Measurements from ENCODE around the gene C1QTNF6.
A peak's percentile ranks its signal among the peaks of the same experiment; 100 is the strongest.

C1QTNF6 gene

DNA sequence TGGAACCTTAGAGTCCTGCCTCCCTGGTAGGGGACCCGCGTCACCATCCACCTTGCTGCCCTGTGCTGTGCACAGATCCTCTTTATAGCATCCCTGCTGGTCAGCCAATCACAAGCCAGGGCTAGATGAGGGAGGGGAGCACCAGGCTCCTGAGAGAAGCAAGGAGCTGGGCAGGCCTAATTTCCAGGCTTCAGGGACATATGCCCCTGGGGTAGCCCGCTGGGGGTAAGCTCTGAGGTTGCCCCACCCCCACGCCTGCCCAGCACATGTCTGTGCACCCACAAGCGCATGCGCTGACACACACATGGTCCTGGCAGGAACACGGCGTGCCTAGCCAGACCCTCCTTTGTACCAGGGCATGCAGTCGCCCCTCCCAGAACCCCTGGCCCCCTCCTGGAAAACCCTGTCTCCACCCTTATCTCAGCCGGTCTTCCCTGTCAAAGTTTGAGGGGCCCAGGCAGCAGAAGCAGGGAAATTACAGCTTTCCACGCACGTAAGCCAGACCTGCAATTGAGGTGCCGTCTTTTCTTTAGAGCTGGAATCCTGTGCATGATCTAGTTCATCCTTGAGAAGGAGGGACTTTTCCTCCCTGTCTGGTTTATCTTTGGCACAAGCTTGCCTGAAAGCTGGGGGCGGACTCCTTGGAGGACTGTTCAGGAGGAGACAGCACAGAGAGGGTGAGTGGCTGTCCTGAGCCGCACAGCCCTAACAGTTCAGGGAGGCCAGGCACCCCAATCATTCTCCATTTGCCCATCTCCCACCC is 22.2 kb upstream of the C1QTNF6 start:
- H3K4me3 ChIP-seq (replicated peaks; ENCODE audit: low read depth, low read length), result no peak overlapping the region
- no peaks in the 10 kb centered on the region for H3K36me3 ChIP-seq (ENCODE audit: control insufficient read depth, insufficient read depth, low read length)
- H3K27me3 ChIP-seq (replicated peaks; ENCODE audit: control insufficient read depth, insufficient read depth, low read length), result no peaks in the 10 kb centered on the region
- TF ChIP-seq, protein P1, sequence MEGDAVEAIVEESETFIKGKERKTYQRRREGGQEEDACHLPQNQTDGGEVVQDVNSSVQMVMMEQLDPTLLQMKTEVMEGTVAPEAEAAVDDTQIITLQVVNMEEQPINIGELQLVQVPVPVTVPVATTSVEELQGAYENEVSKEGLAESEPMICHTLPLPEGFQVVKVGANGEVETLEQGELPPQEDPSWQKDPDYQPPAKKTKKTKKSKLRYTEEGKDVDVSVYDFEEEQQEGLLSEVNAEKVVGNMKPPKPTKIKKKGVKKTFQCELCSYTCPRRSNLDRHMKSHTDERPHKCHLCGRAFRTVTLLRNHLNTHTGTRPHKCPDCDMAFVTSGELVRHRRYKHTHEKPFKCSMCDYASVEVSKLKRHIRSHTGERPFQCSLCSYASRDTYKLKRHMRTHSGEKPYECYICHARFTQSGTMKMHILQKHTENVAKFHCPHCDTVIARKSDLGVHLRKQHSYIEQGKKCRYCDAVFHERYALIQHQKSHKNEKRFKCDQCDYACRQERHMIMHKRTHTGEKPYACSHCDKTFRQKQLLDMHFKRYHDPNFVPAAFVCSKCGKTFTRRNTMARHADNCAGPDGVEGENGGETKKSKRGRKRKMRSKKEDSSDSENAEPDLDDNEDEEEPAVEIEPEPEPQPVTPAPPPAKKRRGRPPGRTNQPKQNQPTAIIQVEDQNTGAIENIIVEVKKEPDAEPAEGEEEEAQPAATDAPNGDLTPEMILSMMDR (IDR thresholded peaks at IDR 0.05; ENCODE audit: insufficient read depth, low read length, poor library complexity, severe bottlenecking), result no peak
- no peak for DNase-seq (ENCODE audit: extremely low read depth, insufficient read length)

DNA sequence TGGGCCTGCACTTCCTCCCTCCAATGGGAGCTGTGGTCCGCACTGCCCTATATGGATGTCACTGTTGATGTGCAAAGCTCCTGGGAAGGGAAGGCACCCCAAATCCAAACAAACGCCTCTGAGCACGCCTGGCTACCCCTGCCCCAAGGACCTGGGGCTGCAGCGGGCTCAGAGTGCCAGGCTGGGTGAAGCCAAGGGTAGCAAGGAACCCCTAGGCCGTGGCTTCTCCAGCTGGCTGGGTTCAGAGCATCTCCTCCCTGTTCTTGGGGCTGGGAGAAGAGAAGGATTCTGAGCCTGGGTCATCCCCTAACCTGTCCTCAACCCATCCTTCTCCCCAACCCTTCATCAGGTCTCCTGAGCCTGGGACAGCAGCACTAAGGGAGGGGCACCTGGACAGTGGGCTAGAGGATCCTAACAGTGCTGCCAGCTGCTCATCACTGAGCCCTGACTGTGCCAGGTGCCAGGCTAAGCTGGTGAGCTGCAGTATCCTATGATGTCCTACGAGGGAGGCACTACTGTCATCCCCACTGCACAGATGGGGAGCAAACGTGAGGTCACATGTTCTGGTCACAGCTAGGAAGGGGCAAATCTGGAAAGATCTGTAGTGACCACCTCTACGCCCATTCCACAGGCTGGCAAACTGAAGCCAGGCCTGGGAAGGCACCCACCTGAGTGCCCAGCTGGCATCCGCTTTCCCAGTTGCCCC is 21.2 kb upstream of the C1QTNF6 start:
- no peaks in the 10 kb centered on the region for H3K27me3 ChIP-seq (replicated peaks; ENCODE audit: control insufficient read depth, insufficient read depth, low read length)
- no peak overlapping the region for H3K4me3 ChIP-seq (replicated peaks; ENCODE audit: low read depth, low read length)
- TF ChIP-seq, protein P1 (IDR thresholded peaks at IDR 0.05; ENCODE audit: insufficient read depth, low read length, poor library complexity, severe bottlenecking), result no peak
- H3K36me3 ChIP-seq (ENCODE audit: control insufficient read depth, insufficient read depth, low read length), result no peaks in the 10 kb centered on the region
- no peak for DNase-seq (ENCODE audit: extremely low read depth, insufficient read length)

DNA sequence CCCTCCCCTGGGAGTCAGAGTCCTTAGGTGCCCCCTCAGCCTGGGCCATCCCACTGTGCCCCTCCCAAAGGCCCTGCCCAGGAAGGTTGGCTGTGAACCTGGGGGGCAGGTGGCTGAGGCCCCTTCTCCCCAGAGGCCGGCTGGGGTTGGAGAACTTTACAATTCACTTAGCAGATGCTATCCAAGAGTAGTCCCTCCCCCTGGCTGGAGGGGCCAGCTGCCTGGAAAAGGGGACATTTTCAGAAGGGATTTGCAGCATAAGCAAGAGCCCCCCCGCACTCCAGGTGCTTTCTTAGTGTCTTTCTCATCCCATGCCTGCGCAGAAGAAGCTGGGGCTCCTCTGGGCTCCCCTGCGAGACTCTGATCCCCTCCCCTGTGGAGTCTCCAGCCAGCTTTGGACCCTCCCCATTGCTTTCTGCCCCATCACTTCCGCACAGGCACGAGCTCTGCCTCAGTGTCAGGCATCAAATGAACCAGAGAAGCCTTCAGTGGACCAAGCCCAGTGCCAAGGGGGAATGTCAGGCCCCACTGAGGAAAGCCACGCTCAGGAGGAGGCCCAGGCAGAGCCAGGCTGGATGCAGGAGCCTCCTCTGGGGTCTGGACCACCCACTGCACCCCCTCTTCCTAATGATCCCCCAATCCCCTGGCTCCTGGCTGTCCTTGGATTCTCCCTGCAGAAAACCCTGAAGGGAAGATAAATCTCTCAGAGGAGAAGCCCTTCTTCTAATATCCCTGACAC is 20.5 kb upstream of the C1QTNF6 start:
- TF ChIP-seq, protein P1 (IDR thresholded peaks at IDR 0.05; ENCODE audit: insufficient read depth, low read length, poor library complexity, severe bottlenecking), result no peak
- Histone ChIP-seq H3K4me3 (replicated peaks; ENCODE audit: low read depth, low read length) (no peak overlapping the region), H3K36me3 (ENCODE audit: control insufficient read depth, insufficient read depth, low read length) (no peaks in the 10 kb centered on the region), H3K27me3 (replicated peaks; ENCODE audit: control insufficient read depth, insufficient read depth, low read length) (no peaks in the 10 kb centered on the region)
- no peak for DNase-seq (ENCODE audit: extremely low read depth, insufficient read length)

GRCh38 chr22:37207981-37208380 is 19.9 kb upstream of the C1QTNF6 start:
- Histone ChIP-seq H3K27me3 (replicated peaks; ENCODE audit: control insufficient read depth, insufficient read depth, low read length) (no peaks in the 10 kb centered on the region), H3K36me3 (ENCODE audit: control insufficient read depth, insufficient read depth, low read length) (no peaks in the 10 kb centered on the region), H3K4me3 (replicated peaks; ENCODE audit: low read depth, low read length) (no peak overlapping the region)
- TF ChIP-seq, protein P1 (IDR thresholded peaks at IDR 0.05; ENCODE audit: insufficient read depth, low read length, poor library complexity, severe bottlenecking), result no peak
- no peak for DNase-seq (ENCODE audit: extremely low read depth, insufficient read length)

DNA sequence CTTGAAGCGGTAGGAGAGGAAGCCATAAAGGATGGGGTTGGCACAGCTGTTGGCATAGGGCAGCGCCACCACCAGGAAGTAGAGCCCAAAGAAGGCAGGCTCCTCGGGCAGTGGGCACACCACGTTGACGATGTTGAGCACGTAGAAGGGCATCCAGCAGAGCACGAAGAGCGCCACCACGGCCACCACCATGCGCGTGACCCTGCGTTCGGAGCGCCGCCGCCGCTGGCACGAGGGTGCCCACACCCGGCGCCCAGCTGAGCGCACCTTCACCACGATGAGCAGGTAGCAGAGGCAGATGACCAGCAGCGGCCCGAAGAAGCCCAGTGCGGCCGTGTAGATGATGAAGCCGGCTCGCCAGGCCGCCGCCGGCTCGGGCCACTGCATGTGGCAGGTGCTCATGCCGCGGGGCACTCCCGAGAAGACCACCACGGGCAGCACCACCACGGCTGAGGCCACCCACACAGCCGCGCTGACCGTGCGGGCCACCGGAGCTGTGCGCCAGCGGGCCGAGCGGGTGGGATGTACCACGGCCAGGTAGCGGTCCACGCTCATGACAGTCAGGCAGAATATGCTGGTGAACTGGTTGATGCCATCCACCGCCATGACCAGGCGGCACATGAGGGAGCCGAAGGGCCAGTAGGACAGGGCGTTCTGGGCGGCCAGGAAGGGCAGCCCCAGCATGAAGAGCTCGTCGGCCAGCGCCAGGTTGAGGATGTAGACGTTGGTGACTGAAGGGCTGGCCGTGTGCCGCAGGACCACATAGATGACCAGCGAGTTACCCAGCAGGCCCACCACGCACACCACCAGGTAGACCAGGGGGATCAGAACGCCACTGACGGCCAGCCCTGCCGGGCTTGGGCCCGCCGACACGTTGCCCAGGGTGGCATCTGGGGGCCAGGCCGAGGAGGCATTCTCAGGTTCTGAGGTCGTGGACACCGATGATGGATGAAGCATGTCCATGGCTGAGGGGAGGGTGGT is 19.1 kb upstream of the C1QTNF6 start:
- TF ChIP-seq, protein P1 (IDR thresholded peaks at IDR 0.05; ENCODE audit: insufficient read depth, low read length, poor library complexity, severe bottlenecking), result no peak
- Histone ChIP-seq H3K27me3 (replicated peaks; ENCODE audit: control insufficient read depth, insufficient read depth, low read length) (no peaks in the 10 kb centered on the region), H3K4me3 (replicated peaks; ENCODE audit: low read depth, low read length) (no peak overlapping the region), H3K36me3 (ENCODE audit: control insufficient read depth, insufficient read depth, low read length) (no peaks in the 10 kb centered on the region)
- peak; percentile 17 for DNase-seq (ENCODE audit: extremely low read depth, insufficient read length)

Data from GM06990 (cell line).